NB4 (cell line): ENCODE results near the gene PIAS1.

Experiments
- CTCF ChIP-seq: IDR thresholded peaks from one replicate; pipeline ENCODE4 v1.5.1; 2012; ENCODE audit warnings: low read depth, low read length
- MAX ChIP-seq: IDR thresholded peaks from 2 replicates; pipeline ENCODE4 v1.6.1; 2011; ENCODE audit warnings: low read depth, low read length
- MYC ChIP-seq: IDR thresholded peaks from 2 replicates; pipeline ENCODE4 v1.6.1; 2011; ENCODE audit warnings: low read depth, low read length
- POLR2A ChIP-seq: IDR thresholded peaks from 2 replicates; pipeline ENCODE4 v1.6.1; 2011; ENCODE audit warnings: mild to moderate bottlenecking; ENCODE audit not compliant: insufficient read length; ENCODE audit errors: extremely low read depth

- TF ChIP-seq CTCF (no peak), MYC (no peak), POLR2A (no peak), MAX (no peak)
Measured at GRCh38 chr15:68201153-68201878, 147.2 kb downstream of the PIAS1 start.
